ENCODE measurements around the gene OR5F1. TPM values are rescaled to one million over a fixed set of nuclear protein-coding genes. Genes with fewer than 3 reads are reported as not detected.

The OR5F1 gene
- total RNA-seq (not detected), polyA plus RNA-seq (not detected)

- DNase-seq = no peak
- H3K4me1 ChIP-seq = no peaks in the 10 kb centered on the region
- no peak for TF ChIP-seq CTCF (IDR thresholded peaks at IDR 0.05)
- 41 to 58% methylated on average over 2 of the region's 2 CpGs for WGBS, 2 donors
- no peak for ATAC-seq
- intact Hi-C loops (cut with DNase I) = no loop called here
- no peaks in the 10 kb centered on the region for H3K27me3 ChIP-seq
- no peak within 1 kb of the TSS for H3K4me3 ChIP-seq
- no peaks in the 10 kb centered on the region for H3K36me3 ChIP-seq
- no peak within 1 kb of the TSS for H3K27ac ChIP-seq
- FAIRE-seq = no peak
- H3K9me3 ChIP-seq = no peaks in the 10 kb centered on the region
Measured at GRCh38 chr11:55994525-55994924, at the start of gene OR5F1. Gene OR5F1, minus strand, starts transcription at chr11:55994625. Its CDS starts 0 bp downstream, at chr11:55994625.

- Histone ChIP-seq H3K27me3 (no peaks in the 10 kb centered on the region), H3K4me3 (no peak within 1 kb of the TSS), H3K4me1 (no peaks in the 10 kb centered on the region), H3K27ac (no peak within 1 kb of the TSS), H3K9me3 (no peaks in the 10 kb centered on the region), H3K36me3 (no peaks in the 10 kb centered on the region)
- no peak for TF ChIP-seq CTCF (IDR thresholded peaks at IDR 0.05)
- FAIRE-seq (no peak), ATAC-seq (no peak), DNase-seq (no peak)
- intact Hi-C loops (cut with DNase I) = no loop called here
Measured at GRCh38 chr11:56027354-56027753, 32.9 kb upstream of the OR5F1 start, which contains the start of gene OR5AS1. Gene OR5AS1, plus strand, starts transcription at chr11:56027654. Its CDS starts 2,765 bp downstream, at chr11:56030419.

GRCh38 chr11:56013805-56014204 lies 19.4 kb upstream of the OR5F1 start:
- Histone ChIP-seq H3K4me3 (no peak overlapping the region), H3K27ac (no peak overlapping the region), H3K36me3 (no peaks in the 10 kb centered on the region), H3K4me1 (no peaks in the 10 kb centered on the region), H3K27me3 (no peaks in the 10 kb centered on the region), H3K9me3 (no peaks in the 10 kb centered on the region)
- TF ChIP-seq CTCF (IDR thresholded peaks at IDR 0.05) = no peak
- 56 to 68% methylated on average over 2 of the region's 2 CpGs for WGBS, 2 donors
- DNase-seq (no peak), ATAC-seq (no peak), FAIRE-seq (no peak)
- intact Hi-C loops (cut with DNase I) = no loop called here

- intact Hi-C loops (cut with DNase I) = no loop called here
- no peak overlapping the region for H3K4me3 ChIP-seq
- no peak for DNase-seq
- no peaks in the 10 kb centered on the region for H3K27me3 ChIP-seq
- H3K36me3 ChIP-seq = no peaks in the 10 kb centered on the region
- no peak for FAIRE-seq
- no peak for ATAC-seq
- H3K9me3 ChIP-seq = no peaks in the 10 kb centered on the region
- no peak for TF ChIP-seq CTCF (IDR thresholded peaks at IDR 0.05)
- no peaks in the 10 kb centered on the region for H3K4me1 ChIP-seq
- H3K27ac ChIP-seq = no peak overlapping the region
Measured at GRCh38 chr11:56010716-56011115, 16.3 kb upstream of the OR5F1 start.

- no peak for ATAC-seq
- H3K36me3 ChIP-seq = no peaks in the 10 kb centered on the region
- H3K4me3 ChIP-seq = no peak overlapping the region
- no peaks in the 10 kb centered on the region for H3K9me3 ChIP-seq
- H3K27ac ChIP-seq = no peak overlapping the region
- intact Hi-C loops (cut with DNase I) = no loop called here
- H3K4me1 ChIP-seq = no peaks in the 10 kb centered on the region
- TF ChIP-seq CTCF (IDR thresholded peaks at IDR 0.05) = no peak
- WGBS, 2 donors = 86 to 92% methylated on average over 3 of the region's 3 CpGs
- no peak for FAIRE-seq
- no peaks in the 10 kb centered on the region for H3K27me3 ChIP-seq
- no peak for DNase-seq
Measured at GRCh38 chr11:55970935-55971334, 23.5 kb downstream of the OR5F1 start.

Data from pancreas (tissue), 10 donors.